SU-DHL-6 (cell line): ENCODE data around the gene PRAMEF1.
"Not testable (repeated sequence)": the region's sequence is repeated elsewhere in the genome, so short reads cannot be mapped to it uniquely, and the experiment has no call there.

Source experiments
- H2AFZ ChIP-seq: fragments of 200-600 bp; sonication (generic); 2 replicates; pipeline ENCODE4 v1.6.1; 2014; ENCODE audit warnings: low read depth, mild to moderate bottlenecking, moderate library complexity, mixed read lengths, antibody characterized with exemption, low read length; ENCODE audit not compliant: severe bottlenecking
- H3F3A ChIP-seq: fragments of 200-600 bp; shearing (Covaris generic); 2 replicates; pipeline ENCODE4 v1.6.0; 2016; ENCODE audit warnings: antibody characterized with exemption, mild to moderate bottlenecking; ENCODE audit not compliant: insufficient read depth
- H3K27ac ChIP-seq: fragments of 200-600 bp; sonication (generic); 2 replicates; pipeline ENCODE4 v1.5.1; 2016; ENCODE audit warnings: low read depth, mild to moderate bottlenecking, low read length, moderate library complexity, mixed read lengths
- H3K27me3 ChIP-seq: fragments of 200-600 bp; sonication (generic), shearing (Covaris generic); 2 replicates; pipeline ENCODE4 v1.6.0; 2014; ENCODE audit warnings: mild to moderate bottlenecking, low read length
- H3K36me3 ChIP-seq: fragments of 200-600 bp; sonication (generic); 2 replicates; pipeline ENCODE4 v1.6.1; 2014; ENCODE audit warnings: mild to moderate bottlenecking, low read length, mixed read lengths
- H3K4me2 ChIP-seq: fragments of 300-600, 200-600 bp; shearing (Covaris generic), sonication (generic); 2 replicates; pipeline ENCODE4 v1.6.0; 2014; ENCODE audit warnings: low read length, low read depth, mild to moderate bottlenecking; ENCODE audit not compliant: poor library complexity, severe bottlenecking
- H3K4me3 ChIP-seq: fragments of 200-600 bp; sonication (generic); 2 replicates; pipeline ENCODE4 v1.5.1; 2014; ENCODE audit warnings: antibody characterized with exemption, low read length, mild to moderate bottlenecking, mixed read lengths; ENCODE audit not compliant: insufficient read depth, poor library complexity, severe bottlenecking
- H3K79me2 ChIP-seq: fragments of 200-600 bp; sonication (generic); 2 replicates; pipeline ENCODE4 v1.6.1; 2014; ENCODE audit warnings: mild to moderate bottlenecking, low read length, moderate library complexity; ENCODE audit not compliant: insufficient read depth
- H3K9ac ChIP-seq: fragments of 200-600 bp; sonication (generic); 2 replicates; pipeline ENCODE4 v1.7.0; 2014; ENCODE audit warnings: mild to moderate bottlenecking, low read length
- H3K9me2 ChIP-seq: fragments of 200-600 bp; sonication (generic); replicated peaks from 2 replicates; pipeline ENCODE4 v1.6.1; 2014; ENCODE audit warnings: low read length; ENCODE audit not compliant: insufficient read depth
- H3K9me3 ChIP-seq: fragments of 200-600 bp; sonication (generic); 2 replicates; pipeline ENCODE4 v1.6.1; 2014; ENCODE audit warnings: low read length, mixed read lengths; ENCODE audit not compliant: insufficient read depth
- H4K20me1 ChIP-seq: fragments of 200-600 bp; sonication (generic); 2 replicates; pipeline ENCODE4 v1.6.1; 2014; ENCODE audit warnings: low read depth, mild to moderate bottlenecking, antibody characterized with exemption, low read length, moderate library complexity, mixed read lengths
- CTCF ChIP-seq: fragments of 200-600 bp; sonication (generic); IDR thresholded peaks from one replicate; pipeline ENCODE4 v1.5.1; 2017; ENCODE audit warnings: antibody characterized with exemption, mild to moderate bottlenecking, low read length, moderate library complexity; ENCODE audit not compliant: insufficient read depth, poor library complexity, severe bottlenecking
- EZH2phosphoT487 ChIP-seq: fragments of 200-600 bp; sonication (generic), shearing (Covaris generic); conservative IDR thresholded peaks from 2 replicates; pipeline ENCODE4 v1.6.1; 2018; ENCODE audit warnings: mild to moderate bottlenecking, antibody characterized with exemption, low read length, moderate library complexity, mixed read lengths

The PRAMEF1 gene

DNA sequence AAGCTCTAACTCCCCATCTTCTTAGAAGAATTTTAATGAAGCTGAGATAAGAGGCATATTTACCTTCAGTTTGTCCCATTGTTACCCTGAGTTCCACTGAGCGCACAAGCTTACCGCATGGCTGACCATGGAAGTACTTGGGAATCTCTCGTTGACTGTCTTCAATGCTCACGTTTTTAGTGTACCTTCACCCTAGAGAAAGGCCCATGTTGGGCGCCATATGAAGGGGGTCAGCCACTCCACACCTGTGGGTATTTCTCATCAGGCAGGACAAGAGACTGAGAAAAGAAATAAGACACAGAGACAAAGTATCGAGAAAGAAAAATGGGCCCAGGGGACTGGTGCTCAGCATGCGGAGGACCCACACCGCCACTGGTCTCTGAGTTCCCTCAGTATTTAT lies 6.5 kb upstream of the PRAMEF1 start:
- not testable (repeated sequence) for H3K9me3 ChIP-seq, H3K4me3 ChIP-seq

DNA sequence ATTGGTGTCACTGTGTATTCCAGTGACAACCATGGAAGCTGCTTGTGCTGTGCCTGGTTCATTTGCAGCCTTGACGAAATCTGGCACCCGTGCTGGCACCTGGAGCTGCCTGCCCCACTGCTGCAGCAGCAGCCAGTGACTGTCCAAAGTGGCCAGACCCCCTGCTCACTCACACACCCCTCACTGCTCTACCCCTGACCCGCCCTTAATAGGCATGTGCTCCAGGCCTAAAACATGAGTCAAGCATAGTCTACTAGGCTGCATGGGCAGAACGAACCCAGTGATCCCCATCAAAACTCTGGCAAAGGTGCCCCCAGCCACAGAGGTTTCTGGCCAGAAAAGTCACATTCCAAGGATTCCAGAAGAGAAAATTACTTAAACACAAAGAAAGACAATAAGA lies 7.7 kb downstream of the PRAMEF1 start:
- no peaks in the 10 kb centered on the region for H3K36me3 ChIP-seq
- no peak overlapping the region for H2AFZ ChIP-seq
- no peaks in the 10 kb centered on the region for H3K9me3 ChIP-seq
- TF ChIP-seq EZH2phosphoT487 (no peak), CTCF (no peak)
- H3K9ac ChIP-seq, result no peak overlapping the region
- H3K4me2 ChIP-seq, result no peak overlapping the region
- H3K79me2 ChIP-seq, result no peaks in the 10 kb centered on the region
- H3K27ac ChIP-seq, result no peak overlapping the region
- H3K9me2 ChIP-seq, result no peaks in the 10 kb centered on the region
- no peaks in the 10 kb centered on the region for H3K27me3 ChIP-seq
- H3K4me3 ChIP-seq, result no peak overlapping the region
- H3F3A ChIP-seq, result no peaks in the 10 kb centered on the region
- no peaks in the 10 kb centered on the region for H4K20me1 ChIP-seq

More for the DNA sequence above, 6.5 kb upstream of the PRAMEF1 start:
- not testable (repeated sequence) for H3K9ac ChIP-seq, H3F3A ChIP-seq, H4K20me1 ChIP-seq, H3K9me2 ChIP-seq, H3K79me2 ChIP-seq, H3K36me3 ChIP-seq, H3K27ac ChIP-seq, H3K27me3 ChIP-seq, H2AFZ ChIP-seq, H3K4me2 ChIP-seq

- no peak overlapping the region for H3K4me3 ChIP-seq
- no peak overlapping the region for H3K27ac ChIP-seq
- H3K27me3 ChIP-seq, result no peaks in the 10 kb centered on the region
- H3F3A ChIP-seq, result no peaks in the 10 kb centered on the region
- H3K4me2 ChIP-seq, result no peak overlapping the region
- TF ChIP-seq EZH2phosphoT487 (no peak), CTCF (no peak)
- H3K79me2 ChIP-seq, result no peaks in the 10 kb centered on the region
- H3K9ac ChIP-seq, result no peak overlapping the region
- no peaks in the 10 kb centered on the region for H3K36me3 ChIP-seq
- no peaks in the 10 kb centered on the region for H3K9me3 ChIP-seq
- no peaks in the 10 kb centered on the region for H4K20me1 ChIP-seq
- no peaks in the 10 kb centered on the region for H3K9me2 ChIP-seq
- no peak overlapping the region for H2AFZ ChIP-seq
Observed at GRCh38 chr1:12799730-12800129, 8.5 kb downstream of the PRAMEF1 start.

GRCh38 chr1:12809933-12810332 lies 18.7 kb downstream of the PRAMEF1 start:
- Histone ChIP-seq H3K27ac (no peak overlapping the region), H3K9me3 (no peaks in the 10 kb centered on the region), H3K4me3 (no peak overlapping the region), H3K27me3 (no peaks in the 10 kb centered on the region), H3K4me2 (no peak overlapping the region), H3K79me2 (no peaks in the 10 kb centered on the region), H3K36me3 (no peaks in the 10 kb centered on the region), H2AFZ (no peak overlapping the region), H3K9ac (no peak overlapping the region), H4K20me1 (no peaks in the 10 kb centered on the region), H3F3A (no peaks in the 10 kb centered on the region), H3K9me2 (no peaks in the 10 kb centered on the region)
- TF ChIP-seq EZH2phosphoT487 (no peak), CTCF (no peak)
